Hepatocyte (in vitro differentiated cells): Measurements from ENCODE around the gene FOXK1.

ENCODE experiments used
- CTCF ChIP-seq: fragments of 200-600 bp; sonication (generic); IDR thresholded peaks from 2 replicates; pipeline ENCODE4 v1.5.1; 2016; ENCODE audit warnings: antibody characterized with exemption, mild to moderate bottlenecking; ENCODE audit not compliant: poor library complexity
- EZH2 ChIP-seq: fragments of 200-600 bp; sonication (generic); IDR thresholded peaks from 2 replicates; pipeline ENCODE4 v1.6.1; 2016; ENCODE audit warnings: antibody characterized with exemption, mild to moderate bottlenecking, borderline replicate concordance
- EZH2phosphoT487 ChIP-seq: fragments of 200-600 bp; sonication (generic); IDR thresholded peaks from one replicate; pipeline ENCODE4 v1.6.1; 2018; ENCODE audit warnings: antibody characterized with exemption, mild to moderate bottlenecking, low read depth, moderate library complexity; ENCODE audit not compliant: unreplicated experiment, severe bottlenecking

GRCh38 chr7:4682621-4683042 is 537 bp downstream of the FOXK1 start:
- peak; percentile 28 for TF ChIP-seq CTCF
- TF ChIP-seq EZH2: no peak
- TF ChIP-seq EZH2phosphoT487: no peak
